Stimulated activated CD8-positive, alpha-beta memory T cell treated with anti-CD3 and anti-CD28 coated beads, Interleukin-7, amount 100 ng/mL, for 4 hours (primary cell): Measurements from ENCODE around the gene NT5M.

Experiments
- DNase-seq, 2 donors: peaks; one replicate each; pipeline ENCODE4 v3.0.0-alpha.2; 2020; ENCODE audit warnings: low read depth in 2 of 2

Gene NT5M

GRCh38 chr17:17343160-17343735, 40.1 kb downstream of the NT5M start:
- DNase-seq: no peak

DNA sequence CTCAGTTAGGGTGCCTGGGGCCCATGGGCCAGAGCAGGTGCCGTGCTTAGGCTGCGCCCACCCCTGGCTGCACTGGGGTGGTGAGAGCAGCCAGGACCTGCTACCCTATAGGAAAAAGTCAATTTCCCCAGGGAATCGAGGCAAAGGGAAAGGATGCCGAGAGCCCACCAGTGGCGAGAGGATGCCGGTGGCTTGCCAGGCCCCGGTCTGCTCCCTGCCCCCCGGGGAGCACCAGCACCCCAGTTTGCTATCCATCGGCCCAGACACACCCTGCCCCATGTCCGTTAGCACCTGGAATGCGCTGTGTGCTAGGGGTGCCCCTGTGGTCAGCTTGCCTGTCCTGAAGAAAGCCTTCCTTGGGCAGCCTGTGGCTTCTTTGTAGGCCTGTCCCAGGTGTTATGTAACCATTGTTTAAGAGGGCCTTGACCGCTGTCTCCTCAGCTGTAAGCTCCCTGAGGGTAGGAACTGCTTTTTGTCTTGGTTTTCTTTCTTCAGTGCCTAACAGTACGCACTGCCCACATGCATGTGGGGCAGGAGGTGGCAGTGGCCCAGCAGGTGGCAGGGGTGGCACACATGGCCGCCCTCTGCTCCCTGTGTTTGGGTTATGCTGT, 40.8 kb downstream of the NT5M start:
- DNase-seq: no peak

GRCh38 chr17:17344507-17345293, 41.5 kb downstream of the NT5M start:
- DNase-seq: no peak

DNA sequence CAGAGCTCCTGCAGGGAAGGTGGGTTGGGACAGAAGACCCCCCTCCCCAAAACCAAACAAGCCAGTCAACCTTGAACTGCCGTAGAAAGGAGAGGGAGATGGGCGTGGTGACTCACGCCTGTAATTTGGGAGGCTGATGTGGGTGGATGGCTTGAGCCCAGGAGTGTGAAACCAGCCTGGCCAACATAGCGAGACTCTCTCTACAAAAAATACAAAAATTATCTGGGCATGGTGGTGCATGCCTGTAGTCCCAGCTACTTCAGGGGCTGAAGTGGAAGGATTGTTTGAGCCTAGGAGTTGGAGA, 42.1 kb downstream of the NT5M start:
- DNase-seq: no peak

- DNase-seq: no peak
Measured at GRCh38 chr17:17345686-17346427, 42.7 kb downstream of the NT5M start.

DNA sequence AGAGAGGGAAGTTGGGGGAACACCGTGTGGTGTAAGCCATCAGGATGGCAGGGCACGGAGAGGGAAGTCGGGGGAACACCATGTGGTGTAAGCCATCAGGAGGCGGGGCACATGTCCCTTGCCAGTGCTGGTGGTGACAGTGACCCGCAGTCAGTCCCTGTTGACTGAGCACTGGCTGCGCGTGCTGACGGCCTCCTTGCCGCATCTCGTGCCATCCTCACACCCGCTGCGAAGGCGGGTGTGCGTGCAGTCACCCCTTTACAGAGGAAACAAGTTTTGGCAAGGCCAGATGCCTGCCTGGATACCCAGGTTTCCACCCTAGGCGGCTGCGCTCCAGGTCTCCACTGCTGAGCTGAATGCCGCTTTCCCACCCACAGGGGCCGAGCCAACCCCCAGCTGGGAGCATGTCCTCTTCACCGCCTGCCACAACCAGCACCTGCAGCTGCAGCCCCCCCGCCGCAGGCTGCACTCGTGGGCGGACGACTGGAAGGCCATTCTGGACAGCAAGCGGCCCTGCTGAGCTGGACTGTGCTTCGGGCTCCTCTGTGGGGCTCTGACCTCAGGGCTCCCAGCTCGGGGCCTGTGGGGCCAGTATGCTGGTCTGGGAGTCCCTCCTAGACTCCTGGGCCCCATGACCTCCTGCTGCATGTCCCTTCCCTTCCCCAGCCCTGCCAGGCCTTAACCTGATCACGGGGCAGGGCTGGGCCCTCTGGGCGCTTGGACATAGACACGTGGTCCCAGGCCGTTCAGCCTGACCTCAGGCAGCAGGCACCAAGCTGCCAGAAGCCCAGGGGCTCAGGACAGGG, 43.5 kb downstream of the NT5M start:
- DNase-seq: no peak

- no peak for DNase-seq
Measured at GRCh38 chr17:17347234-17347955, 44.2 kb downstream of the NT5M start.

DNA sequence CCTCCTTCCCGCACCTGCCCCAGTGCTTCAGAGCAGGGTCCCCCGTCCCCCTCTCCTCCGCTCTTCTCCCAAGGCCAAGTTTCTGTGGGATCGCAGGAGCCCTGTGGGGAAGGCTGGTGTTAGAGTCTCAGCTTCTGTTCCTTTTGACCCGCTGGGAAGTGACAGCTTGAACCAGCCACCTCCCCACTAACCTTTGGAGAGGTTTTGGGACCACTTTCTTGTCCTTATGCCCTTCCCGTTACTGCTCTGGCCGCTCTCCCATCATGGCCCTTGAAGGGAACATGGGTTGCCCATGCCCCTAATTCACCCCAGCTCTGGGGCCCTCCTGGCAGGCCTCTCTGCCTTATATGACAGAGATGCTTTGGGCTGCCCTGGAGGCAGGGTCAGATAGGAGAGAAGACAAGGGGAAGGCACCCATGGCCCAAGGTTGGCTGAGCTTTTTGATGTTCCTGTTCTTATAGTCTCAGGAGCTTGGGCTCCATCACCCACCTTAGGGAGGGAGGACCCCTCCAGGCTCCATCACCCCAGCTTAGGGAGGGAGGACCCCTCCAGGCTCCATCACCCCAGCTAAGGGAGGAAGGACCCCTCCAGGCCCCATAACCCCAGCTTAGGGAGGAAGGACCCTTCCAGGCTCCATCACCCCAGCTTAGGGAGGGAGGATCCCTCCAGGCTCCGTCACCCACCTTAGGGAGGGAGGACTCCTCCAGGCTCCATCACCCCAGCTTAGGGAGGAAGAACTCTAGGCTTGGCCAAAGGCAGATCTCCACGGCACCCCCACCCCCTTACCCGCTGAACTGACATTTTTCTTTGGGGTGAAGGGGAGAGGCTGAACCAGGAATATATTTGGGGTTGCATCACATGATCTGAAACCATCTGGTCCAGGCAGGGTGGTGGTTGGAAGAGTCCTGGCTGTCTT, 45.0 kb downstream of the NT5M start:
- no peak for DNase-seq

GRCh38 chr17:17348872-17349723, 45.9 kb downstream of the NT5M start:
- DNase-seq: no peak

- no peak for DNase-seq
Measured at GRCh38 chr17:17349724-17350106, 46.5 kb downstream of the NT5M start.

DNA sequence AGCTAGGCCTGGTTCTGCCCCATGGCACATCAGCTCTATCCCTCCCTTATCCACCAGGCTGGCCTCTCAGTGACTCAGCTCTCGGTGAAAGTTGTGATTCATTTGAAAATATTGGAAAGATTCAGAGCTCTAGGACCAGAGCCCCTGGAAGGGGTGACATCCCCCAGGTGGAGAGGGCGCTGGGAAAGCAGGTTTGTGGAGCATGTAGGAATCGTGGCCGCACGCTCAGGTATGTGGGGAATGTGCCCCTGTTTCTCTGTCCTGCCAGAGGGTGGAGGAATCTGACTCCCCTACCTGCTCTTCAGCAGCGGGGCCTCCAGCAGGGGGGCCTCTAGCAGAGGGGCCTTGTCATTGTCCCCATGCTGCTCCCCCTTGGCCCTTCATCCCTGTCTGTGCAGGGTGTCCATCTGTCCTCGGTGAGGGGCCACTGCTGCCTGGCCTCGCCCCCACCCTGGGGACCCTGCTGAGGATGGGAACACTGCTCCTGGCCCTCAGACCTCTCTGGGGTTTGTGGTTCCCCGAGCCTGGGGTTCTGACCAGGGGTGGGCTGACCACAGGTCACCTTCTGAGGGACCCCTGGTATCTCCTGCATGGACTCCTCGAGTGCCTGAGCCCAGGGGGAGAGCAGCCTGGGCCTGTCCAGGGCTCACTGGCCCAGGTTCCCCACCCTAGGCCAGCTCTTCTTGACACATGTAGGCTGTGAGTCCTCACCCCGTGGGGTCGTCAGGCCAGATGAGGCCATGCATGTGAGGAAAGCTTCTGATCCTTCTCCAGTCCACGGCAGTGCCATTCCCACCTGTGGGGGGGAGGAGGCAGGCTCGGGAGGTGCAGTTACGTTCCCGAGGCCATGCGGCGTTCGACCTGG, 47.5 kb downstream of the NT5M start:
- no peak for DNase-seq

- no peak for DNase-seq
Measured at GRCh38 chr17:17351356-17351891, 48.3 kb downstream of the NT5M start.

GRCh38 chr17:17351901-17352781, 49.0 kb downstream of the NT5M start:
- DNase-seq: no peak

GRCh38 chr17:17352836-17353624, 49.9 kb downstream of the NT5M start:
- DNase-seq: no peak

DNA sequence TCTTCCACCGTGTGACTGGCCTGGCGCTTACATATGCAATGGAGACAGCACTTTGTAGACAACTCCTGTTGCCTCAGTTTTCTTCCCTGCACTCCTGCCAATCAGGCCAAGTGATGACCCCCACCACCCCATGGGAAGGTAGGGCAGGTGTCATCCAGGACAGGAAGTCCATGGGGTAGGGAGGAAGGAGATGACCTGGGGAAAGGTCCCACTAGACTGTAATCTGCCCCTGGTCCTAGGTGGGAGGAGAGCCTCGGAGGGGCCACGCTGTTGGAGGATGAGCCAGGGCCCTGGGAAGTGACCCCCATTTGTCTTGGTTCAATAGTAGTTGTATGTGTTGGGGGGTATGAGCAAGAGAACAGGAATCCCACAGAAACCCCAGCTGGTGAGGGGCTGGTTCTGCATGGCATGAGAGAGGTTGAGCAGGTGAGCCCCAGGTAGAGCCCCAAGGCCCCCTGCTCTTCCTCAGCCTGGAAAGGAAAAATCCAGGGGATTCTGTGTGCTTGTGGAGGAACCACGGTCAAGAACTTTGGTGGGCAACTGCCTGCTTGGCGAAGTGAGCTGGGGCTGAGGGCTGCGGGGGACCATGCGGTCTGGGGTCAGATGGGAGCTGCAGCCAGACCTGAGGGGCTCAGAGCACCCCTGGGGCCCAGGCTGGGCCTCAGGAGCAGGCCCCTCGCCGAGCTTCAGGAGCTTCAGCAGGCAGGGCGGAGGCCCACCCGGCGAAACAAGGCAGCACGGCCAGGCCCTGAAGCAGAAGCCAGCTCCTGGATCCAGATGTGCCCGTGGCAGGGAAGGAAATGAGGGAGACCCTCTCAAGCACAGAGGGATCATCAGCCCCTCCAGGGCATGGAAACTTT, 50.7 kb downstream of the NT5M start:
- DNase-seq: no peak
